Fibroblast of lung (primary cell): Measurements from ENCODE around the gene RPS8. TPM values are rescaled to one million over a fixed set of nuclear protein-coding genes. Genes with fewer than 3 reads are reported as not detected.

ENCODE experiments used
- DNase-seq, 2 donors: peaks; one replicate each; pipeline versions ENCODE4 v3.0.0 to v3.0.0-alpha.2; 2010; ENCODE audit warnings: low read depth in 2 of 2
- H2AFZ ChIP-seq: 2 replicates; pipeline ENCODE4 v1.5.1; 2012; ENCODE audit warnings: low read length, control low read depth, inconsistent platforms
- H3K27ac ChIP-seq: 2 replicates; pipeline ENCODE4 v1.5.1; 2011; ENCODE audit warnings: low read length, control low read depth; ENCODE audit not compliant: insufficient read depth
- H3K27me3 ChIP-seq: 2 replicates; pipeline ENCODE4 v1.5.1; 2011; ENCODE audit warnings: mild to moderate bottlenecking, low read length; ENCODE audit not compliant: control insufficient read depth, insufficient read depth
- H3K36me3 ChIP-seq: 2 replicates; pipeline ENCODE4 v1.5.1; 2011; ENCODE audit warnings: low read length; ENCODE audit not compliant: control insufficient read depth, insufficient read depth
- H3K4me1 ChIP-seq: 2 replicates; pipeline ENCODE4 v1.5.1; 2011; ENCODE audit warnings: low read length; ENCODE audit not compliant: control insufficient read depth, insufficient read depth; ENCODE audit errors: extremely low read depth
- H3K4me2 ChIP-seq: 2 replicates; pipeline ENCODE4 v1.5.1; 2011; ENCODE audit warnings: low read length, control low read depth; ENCODE audit not compliant: insufficient read depth; ENCODE audit errors: extremely low read depth
- H3K4me3 ChIP-seq, 4 experiments: fragments of 200-600 bp in 1 of 4; sonication (generic) in 1 of 4; replicated peaks in 1 of 4; 2 replicates each; pipeline ENCODE4 v1.5.1; 2011 to 2016; ENCODE audit warnings: low read length in 4 of 4, low read depth in 3 of 4, mild to moderate bottlenecking in 3 of 4, control low read depth in 2 of 4, inconsistent platforms in 1 of 4, mixed read lengths in 1 of 4; ENCODE audit not compliant: insufficient read depth in 1 of 4; ENCODE audit errors: control extremely low read depth in 1 of 4
- H3K79me2 ChIP-seq: 2 replicates; pipeline ENCODE4 v1.5.1; 2012; ENCODE audit warnings: mild to moderate bottlenecking, low read length, inconsistent platforms; ENCODE audit not compliant: control insufficient read depth, insufficient read depth
- H3K9ac ChIP-seq: 2 replicates; pipeline ENCODE4 v1.5.1; 2011; ENCODE audit warnings: mild to moderate bottlenecking, low read length, control low read depth; ENCODE audit not compliant: insufficient read depth
- H3K9me3 ChIP-seq: 2 replicates; pipeline ENCODE4 v1.5.1; 2012; ENCODE audit warnings: low read depth, low read length; ENCODE audit not compliant: control insufficient read depth, insufficient read depth
- H4K20me1 ChIP-seq: 2 replicates; pipeline ENCODE4 v1.5.1; 2011; ENCODE audit warnings: low read length; ENCODE audit not compliant: control insufficient read depth, insufficient read depth; ENCODE audit errors: extremely low read depth
- EZH2 ChIP-seq: IDR thresholded peaks from 2 replicates; pipeline ENCODE4 v1.5.1; 2012; ENCODE audit warnings: low read length, control low read depth, mild to moderate bottlenecking; ENCODE audit errors: missing control alignments
- polyA plus RNA-seq, 2 donors: library from polyadenylated mRNA; depleted of rRNA in 1 of 2; stranded (reverse) in 1 of 2; unstranded in 1 of 2; fragments of >200 nt; gene quantifications; 2 replicates each; pipeline ENCODE4 v1.2.1, GENCODE V29; 2011 to 2012; ENCODE audit warnings: missing spikeins in 1 of 2
- total RNA-seq: library from RNA; depleted of rRNA; stranded (reverse); fragments of >200 nt; gene quantifications from 2 replicates; pipeline ENCODE4 v1.2.1, GENCODE V29; 2014
- TF ChIP-seq, protein P1 (sequence below), 2 donors: IDR thresholded peaks in 1 of 2; conservative IDR thresholded peaks in 1 of 2; 1 replicate in 1 of 2; 2 replicates in 1 of 2; pipeline ENCODE4 v1.5.1; 2011 to 2012; ENCODE audit warnings: low read length in 2 of 2, control low read depth in 1 of 2, inconsistent platforms in 1 of 2, low read depth in 1 of 2, mild to moderate bottlenecking in 1 of 2

RPS8 gene
- total and polyA plus RNA-seq, 2 donors (not counting 1 experiment from before 2014, with no cell fraction given) = 1,373 to 2,098 TPM

GRCh38 chr1:44826375-44827196 is 51.2 kb downstream of the RPS8 start:
- no peak overlapping the region for H3K27ac ChIP-seq
- no peak for TF ChIP-seq EZH2
- TF ChIP-seq, protein P1, sequence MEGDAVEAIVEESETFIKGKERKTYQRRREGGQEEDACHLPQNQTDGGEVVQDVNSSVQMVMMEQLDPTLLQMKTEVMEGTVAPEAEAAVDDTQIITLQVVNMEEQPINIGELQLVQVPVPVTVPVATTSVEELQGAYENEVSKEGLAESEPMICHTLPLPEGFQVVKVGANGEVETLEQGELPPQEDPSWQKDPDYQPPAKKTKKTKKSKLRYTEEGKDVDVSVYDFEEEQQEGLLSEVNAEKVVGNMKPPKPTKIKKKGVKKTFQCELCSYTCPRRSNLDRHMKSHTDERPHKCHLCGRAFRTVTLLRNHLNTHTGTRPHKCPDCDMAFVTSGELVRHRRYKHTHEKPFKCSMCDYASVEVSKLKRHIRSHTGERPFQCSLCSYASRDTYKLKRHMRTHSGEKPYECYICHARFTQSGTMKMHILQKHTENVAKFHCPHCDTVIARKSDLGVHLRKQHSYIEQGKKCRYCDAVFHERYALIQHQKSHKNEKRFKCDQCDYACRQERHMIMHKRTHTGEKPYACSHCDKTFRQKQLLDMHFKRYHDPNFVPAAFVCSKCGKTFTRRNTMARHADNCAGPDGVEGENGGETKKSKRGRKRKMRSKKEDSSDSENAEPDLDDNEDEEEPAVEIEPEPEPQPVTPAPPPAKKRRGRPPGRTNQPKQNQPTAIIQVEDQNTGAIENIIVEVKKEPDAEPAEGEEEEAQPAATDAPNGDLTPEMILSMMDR (conservative IDR thresholded peaks at IDR 0.05 in 1 of 2, IDR thresholded peaks at IDR 0.05 in 1 of 2; ENCODE audit: low read depth in 1 of 2, low read length in 2 of 2) = no peak
- H3K9me3 ChIP-seq = no peaks in the 10 kb centered on the region
- H3K9ac ChIP-seq = no peak overlapping the region
- H4K20me1 ChIP-seq = no peaks in the 10 kb centered on the region
- no peaks in the 10 kb centered on the region for H3K4me1 ChIP-seq
- no peak overlapping the region for H3K4me3 ChIP-seq
- H3K27me3 ChIP-seq = no peaks in the 10 kb centered on the region
- H3K79me2 ChIP-seq = no peaks in the 10 kb centered on the region
- H2AFZ ChIP-seq = no peak overlapping the region
- H3K4me2 ChIP-seq = no peak overlapping the region
- no peak for DNase-seq
- no peaks in the 10 kb centered on the region for H3K36me3 ChIP-seq

- no peak overlapping the region for H3K27ac ChIP-seq
- no peaks in the 10 kb centered on the region for H4K20me1 ChIP-seq
- H3K4me3 ChIP-seq = no peak overlapping the region
- H3K4me1 ChIP-seq = no peaks in the 10 kb centered on the region
- H3K79me2 ChIP-seq = no peaks in the 10 kb centered on the region
- no peaks in the 10 kb centered on the region for H3K9me3 ChIP-seq
- DNase-seq = no peak
- H3K9ac ChIP-seq = no peak overlapping the region
- no peaks in the 10 kb centered on the region for H3K36me3 ChIP-seq
- TF ChIP-seq EZH2 = no peak
- TF ChIP-seq, protein P1 (conservative IDR thresholded peaks at IDR 0.05 in 1 of 2, IDR thresholded peaks at IDR 0.05 in 1 of 2; ENCODE audit: low read depth in 1 of 2, low read length in 2 of 2) = no peak
- H3K4me2 ChIP-seq = no peak overlapping the region
- no peaks in the 10 kb centered on the region for H3K27me3 ChIP-seq
- H2AFZ ChIP-seq = no peak overlapping the region
These were observed 52.1 kb downstream of the RPS8 start for GRCh38 chr1:44827197-44828002.

DNA sequence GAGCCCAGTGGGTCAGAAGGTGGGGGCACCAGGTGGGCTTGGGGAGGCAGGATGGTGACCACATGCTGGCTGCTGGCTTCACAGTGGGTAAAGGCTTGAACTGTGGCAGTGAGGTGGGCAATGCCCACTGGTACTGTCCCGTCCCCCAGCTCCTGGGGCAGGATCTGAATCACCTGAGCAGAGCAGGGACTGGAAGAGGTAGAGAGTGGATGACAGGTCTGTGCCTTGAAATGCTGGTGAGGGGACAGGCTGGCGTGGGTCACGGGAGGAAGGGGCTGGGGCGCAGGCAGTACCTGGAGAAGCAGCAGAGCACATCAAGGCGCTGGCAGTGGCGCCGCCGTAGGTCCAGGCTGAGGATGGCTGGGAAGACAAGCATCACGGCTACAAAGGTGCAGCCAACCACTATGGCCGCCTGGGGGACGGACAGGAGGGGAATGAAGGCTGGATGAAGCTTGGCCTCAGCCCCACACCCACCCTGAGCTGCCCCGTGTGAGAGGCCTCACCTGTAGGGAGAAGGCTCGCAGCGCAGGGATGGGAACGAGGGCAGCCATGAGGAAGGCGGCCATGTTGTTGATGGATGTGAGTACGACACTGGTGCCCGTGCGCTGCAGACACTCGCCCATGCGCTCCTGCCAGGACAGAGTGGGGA is 52.8 kb downstream of the RPS8 start:
- H3K9me3 ChIP-seq = no peaks in the 10 kb centered on the region
- no peaks in the 10 kb centered on the region for H3K4me1 ChIP-seq
- H3K27ac ChIP-seq = no peak overlapping the region
- H3K79me2 ChIP-seq = no peaks in the 10 kb centered on the region
- H3K9ac ChIP-seq = no peak overlapping the region
- DNase-seq = no peak
- no peak overlapping the region for H3K4me2 ChIP-seq
- H3K36me3 ChIP-seq = no peaks in the 10 kb centered on the region
- no peaks in the 10 kb centered on the region for H4K20me1 ChIP-seq
- no peak overlapping the region for H3K4me3 ChIP-seq
- H3K27me3 ChIP-seq = no peaks in the 10 kb centered on the region
- no peak for TF ChIP-seq EZH2
- TF ChIP-seq, protein P1 (conservative IDR thresholded peaks at IDR 0.05 in 1 of 2, IDR thresholded peaks at IDR 0.05 in 1 of 2; ENCODE audit: low read depth in 1 of 2, low read length in 2 of 2) = no peak
- no peak overlapping the region for H2AFZ ChIP-seq
